Activated CD8-positive, alpha-beta memory T cell treated with anti-CD3 and anti-CD28 coated beads for 48 hours (primary cell): ENCODE measurements around the gene HES5.
"Not testable (repeated sequence)": the region's sequence is repeated elsewhere in the genome, so short reads cannot be mapped to it uniquely, and the experiment has no call there.

Experiments used
- DNase-seq, 3 experiments: peaks; one replicate each; pipeline ENCODE4 v3.0.0-alpha.2; 2020; ENCODE audit warnings: low read depth in 2 of 3, low spot score in 2 of 3

Gene HES5, protein sequence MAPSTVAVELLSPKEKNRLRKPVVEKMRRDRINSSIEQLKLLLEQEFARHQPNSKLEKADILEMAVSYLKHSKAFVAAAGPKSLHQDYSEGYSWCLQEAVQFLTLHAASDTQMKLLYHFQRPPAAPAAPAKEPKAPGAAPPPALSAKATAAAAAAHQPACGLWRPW

GRCh38 chr1:2529784-2530512, at the start of gene HES5:
TSS of gene HES5 (minus strand) at chr1:2530263. CDS start at chr1:2530164, 99 bp downstream.
- DNase-seq, result no peak

DNA sequence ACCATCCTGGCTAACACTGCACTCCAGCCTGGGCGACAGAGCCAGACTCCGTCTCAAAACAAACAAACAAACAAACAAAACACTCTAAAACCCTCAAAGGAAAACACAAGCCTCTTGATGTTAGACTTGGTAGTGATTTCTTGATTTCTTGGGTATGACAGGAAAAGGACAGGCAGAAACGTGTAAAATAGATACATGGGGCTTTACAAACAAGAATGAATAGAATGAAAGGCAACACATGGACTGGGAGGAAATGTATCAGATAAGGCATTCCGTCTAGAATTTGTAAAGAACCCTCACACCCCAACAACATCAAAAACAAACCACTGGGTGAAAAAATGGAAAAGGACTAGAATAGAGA, 48.7 kb upstream of the HES5 start:
- DNase-seq, result no peak

DNA sequence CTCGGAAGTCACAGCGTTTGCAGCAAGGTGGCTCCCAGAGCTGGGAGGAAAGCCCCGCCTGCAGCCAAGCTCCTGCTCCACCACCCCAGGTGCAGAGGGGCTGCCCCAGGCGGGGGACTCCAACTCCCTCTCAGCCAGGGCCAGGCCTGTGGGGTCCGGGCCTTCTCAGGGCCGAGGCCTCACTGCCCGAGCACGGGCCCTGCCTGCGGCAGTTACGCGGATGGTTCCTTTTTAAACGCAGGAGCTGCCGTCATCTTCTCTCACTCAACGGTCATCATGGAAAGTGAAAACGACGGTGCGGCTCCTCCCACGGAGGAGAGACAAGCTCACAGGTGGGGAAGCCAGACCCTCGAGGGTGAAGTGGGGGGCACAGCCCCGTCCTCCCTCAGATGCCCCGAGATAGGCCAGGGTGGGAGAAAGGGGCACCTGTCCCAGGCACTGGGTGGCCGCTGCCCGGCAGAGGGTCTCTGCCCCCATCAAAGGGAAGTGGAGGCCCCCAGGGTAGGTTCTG, 47.6 kb upstream of the HES5 start:
- DNase-seq, result peak in 2 of 3 experiments; percentile 23 to 32

DNA sequence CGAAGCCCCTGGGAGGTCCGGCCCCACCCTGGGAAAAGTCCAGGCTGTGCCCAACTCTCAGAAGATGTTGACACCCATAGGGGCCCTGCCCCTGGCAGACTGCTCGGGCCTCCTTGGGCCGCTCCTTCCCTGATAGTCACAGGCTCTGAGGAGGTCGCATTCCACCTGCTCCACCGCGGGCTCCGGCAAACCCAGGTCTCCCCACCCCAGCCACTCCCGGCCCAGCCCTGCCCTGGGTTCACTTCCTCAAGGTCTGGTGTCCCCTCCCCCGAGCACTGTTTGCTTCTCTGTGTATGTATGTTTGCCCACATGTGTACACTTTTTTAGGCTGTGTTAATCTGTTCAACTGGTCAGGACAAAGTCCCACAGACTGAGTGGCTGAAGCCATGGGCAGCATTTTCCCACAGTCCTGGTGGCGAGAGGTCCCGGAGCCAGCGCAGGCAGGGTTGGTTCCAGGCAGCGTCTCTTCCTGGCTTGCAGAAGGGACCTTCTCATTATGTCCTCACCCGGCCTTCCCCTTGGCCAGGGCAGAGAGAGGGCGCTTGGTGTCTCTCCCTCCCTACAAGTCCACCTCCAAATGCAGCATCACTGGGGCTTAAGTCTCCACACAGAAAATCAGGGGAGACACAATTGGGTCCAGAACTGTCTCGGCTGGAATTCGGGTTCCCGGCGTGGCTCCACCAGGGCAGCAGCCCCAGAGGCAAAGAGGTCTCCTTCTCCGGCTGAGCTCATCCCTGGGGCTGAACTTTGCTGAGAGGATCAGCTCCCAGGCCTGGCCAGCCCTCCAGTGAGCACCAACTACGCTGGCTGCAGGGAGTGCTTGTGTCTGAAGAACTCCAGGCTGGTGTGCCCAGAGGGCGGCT, 46.0 kb upstream of the HES5 start:
- no peak for DNase-seq

DNA sequence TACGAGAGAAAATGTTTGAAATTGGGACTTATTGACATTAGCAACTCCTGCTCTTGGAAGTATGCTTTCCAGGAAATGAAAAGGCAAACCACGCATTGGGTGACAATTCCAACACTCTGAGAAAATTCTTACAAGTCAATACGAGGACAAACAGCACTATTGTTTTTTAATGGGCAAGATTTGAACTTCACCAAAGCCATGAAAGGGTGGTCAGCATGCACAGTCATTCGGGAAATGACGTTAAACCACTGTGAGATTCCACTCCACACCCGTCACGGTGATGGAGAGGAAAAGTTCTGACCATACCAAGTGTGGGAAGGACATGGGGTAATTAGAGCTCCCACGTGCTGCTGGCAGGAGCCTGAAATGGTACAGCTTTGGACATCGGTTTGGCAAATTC, 44.3 kb upstream of the HES5 start:
- no peak for DNase-seq

DNA sequence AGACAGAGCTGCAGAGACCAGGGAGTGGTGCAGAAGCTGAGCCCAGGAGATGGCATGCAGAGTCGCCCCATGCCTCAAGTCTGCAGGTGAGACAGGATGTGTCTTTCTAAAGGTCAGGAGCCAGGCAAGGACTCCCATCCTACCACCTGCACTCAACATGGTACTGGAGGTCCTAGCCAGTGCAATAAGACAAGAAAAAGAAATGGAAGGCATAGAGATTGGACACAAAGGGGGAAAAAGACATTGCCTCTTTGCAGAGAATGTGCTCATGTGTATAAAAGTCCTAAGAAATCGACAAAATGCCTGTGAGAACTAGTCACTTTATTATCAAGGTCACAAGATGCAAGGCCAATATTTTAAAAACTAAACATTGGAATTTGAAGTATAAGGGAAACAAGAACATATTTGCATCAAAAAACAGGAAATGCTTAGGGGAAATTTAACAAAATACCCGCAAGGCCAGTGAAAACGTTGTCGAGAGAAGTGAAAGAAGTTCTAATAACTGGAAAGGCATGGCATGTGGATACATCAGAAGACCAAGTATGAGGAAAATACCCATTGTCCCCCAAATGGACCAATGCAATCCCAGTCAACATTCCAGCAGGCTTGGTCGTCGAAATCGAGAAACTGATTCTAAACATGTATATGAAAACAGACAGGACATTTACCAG, 43.3 kb upstream of the HES5 start:
- DNase-seq, result no peak

DNA sequence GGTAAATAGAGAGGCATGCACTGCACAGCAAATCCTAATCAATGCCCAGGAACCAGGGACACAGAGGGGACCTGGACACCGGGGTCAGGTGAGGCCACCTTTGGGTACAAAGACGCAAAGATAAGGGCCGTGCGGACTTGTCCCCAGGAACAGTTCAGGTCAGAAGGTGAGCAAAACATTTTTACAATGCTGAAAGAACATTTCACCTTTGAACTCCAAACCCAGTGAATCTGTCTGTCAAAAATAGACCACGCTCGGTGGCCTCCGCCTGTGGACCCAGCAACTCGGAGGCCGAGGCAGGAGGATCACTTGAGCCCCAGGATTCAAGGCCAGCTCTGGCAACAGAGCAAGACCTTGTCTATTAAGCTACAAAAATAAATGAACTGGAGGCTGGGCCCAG, 41.3 kb upstream of the HES5 start:
- DNase-seq, result no peak

DNA sequence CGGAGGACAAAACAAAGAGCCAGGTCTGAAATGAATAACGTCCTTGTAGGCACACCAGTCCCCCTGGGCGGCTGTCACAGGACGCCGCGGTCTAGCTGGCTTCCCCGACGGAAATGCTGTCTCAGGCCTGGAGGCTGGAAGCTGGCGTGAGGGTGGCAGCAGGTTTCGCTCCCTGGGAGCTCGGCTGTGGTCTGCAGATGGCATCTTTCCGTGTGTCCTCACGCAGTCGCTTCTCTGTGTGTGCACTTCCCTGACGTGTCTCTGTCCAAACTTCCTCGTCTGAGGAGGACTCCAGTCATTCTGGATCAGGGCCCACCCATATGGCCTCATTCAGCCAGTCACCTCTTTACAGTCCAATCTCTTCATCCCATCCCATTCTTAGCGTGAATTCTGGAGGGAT, 40.3 kb upstream of the HES5 start:
- DNase-seq, result no peak

GRCh38 chr1:2569703-2570102, 39.6 kb upstream of the HES5 start:
- not testable (repeated sequence) for DNase-seq

DNA sequence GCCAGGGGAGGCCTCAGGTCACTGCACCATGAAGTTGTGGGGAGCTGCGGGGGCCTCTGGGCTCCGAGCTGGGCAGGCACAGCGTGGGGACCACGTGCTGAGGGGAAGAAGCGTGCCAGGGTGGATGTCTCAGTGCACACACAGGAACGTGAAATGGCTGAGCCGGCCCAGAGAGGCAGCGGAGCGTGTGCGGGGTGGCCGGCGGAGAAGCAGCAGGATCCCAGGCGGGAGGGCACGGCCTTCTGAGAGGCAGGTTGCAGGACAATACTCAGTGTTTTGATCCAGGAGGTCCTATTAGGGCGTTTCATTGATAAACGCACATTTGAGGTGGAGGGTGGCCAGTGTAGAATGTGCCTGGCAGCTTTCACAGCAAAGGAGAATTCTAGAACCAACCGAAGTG, 39.0 kb upstream of the HES5 start:
- no peak for DNase-seq

DNA sequence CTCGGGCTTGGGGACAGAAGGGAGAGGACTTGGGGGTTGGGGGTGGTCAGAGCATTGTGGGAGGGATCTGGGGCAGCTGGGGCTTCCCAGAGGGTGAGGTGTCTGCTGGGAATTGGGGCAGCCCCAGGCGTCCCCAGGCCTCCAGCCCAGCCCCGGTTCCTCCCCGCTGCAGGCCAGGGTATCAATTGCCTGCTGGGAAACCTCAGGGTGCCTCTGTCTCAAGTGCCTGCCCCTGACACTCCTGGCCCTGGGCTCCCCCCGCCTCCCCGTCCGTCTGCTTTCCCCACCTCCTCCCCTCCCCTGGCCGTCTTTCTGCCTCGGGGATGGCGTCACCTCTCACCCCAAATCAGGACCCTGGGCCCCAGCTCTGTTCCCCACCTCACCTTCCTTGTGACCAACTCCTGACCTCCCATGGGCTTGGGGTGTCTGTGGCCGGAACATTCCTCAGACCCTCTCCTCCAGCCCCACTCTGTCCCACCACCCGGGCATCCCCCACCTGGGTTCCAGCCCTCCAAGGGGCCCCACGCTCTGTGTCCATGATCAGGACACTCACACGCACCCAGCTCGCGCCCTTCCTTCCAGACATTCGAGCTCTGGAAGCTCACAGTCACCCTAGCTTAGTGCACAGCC, 38.2 kb upstream of the HES5 start:
- not testable (repeated sequence) for DNase-seq

GRCh38 chr1:2567083-2567679, 37.1 kb upstream of the HES5 start:
- DNase-seq, result no peak

GRCh38 chr1:2566101-2567045, 36.3 kb upstream of the HES5 start:
- DNase-seq, result no peak

DNA sequence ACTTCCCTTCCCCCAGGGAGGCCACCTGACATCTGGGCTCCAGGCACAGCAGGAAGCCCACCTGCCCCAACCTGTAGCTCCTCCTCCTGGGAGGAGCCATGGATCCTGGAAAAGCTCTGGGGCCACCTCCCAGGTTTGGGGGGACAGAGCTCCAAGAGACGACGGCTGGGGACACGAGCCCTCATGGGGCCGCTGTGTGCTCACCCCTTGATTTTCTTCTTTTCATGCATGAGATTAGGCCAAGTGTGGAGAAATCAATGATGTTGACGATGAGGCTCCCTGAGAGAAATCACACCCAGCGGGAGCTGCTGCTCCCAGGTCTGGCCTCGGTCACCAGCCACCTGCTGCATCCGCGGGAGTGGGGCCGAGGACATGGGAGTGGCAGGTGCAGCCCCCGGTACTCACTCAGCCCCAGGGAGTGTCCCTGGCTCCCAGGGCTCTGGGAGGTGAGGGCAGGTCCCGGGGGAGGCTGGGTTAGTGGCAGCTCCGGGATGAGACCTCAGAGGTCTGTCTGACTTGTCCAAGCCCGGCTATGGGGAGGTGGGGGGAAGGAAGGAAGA, 34.8 kb upstream of the HES5 start:
- no peak for DNase-seq

- DNase-seq, result no peak
Measured at GRCh38 chr1:2564006-2564814, 34.1 kb upstream of the HES5 start.

DNA sequence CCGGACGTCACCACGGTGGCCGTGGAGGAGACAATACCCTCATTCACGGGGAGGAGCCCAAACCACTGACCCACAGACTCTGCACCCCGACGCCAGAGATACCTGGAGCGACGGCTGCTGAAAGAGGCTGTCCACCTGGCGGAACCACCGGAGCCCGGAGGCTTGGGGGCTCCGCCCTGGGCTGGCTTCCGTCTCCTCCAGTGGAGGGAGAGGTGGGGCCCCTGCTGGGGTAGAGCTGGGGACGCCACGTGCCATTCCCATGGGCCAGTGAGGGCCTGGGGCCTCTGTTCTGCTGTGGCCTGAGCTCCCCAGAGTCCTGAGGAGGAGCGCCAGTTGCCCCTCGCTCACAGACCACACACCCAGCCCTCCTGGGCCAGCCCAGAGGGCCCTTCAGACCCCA, 33.1 kb upstream of the HES5 start:
- no peak for DNase-seq

- DNase-seq, result no peak
Measured at GRCh38 chr1:2561898-2562895, 32.1 kb upstream of the HES5 start.
